H9 (cell line): ENCODE results near the gene R3HCC1L. TPM values are rescaled to one million over a fixed set of nuclear protein-coding genes. Genes with fewer than 3 reads are reported as not detected.

ENCODE experiments used
- DNase-seq: peaks from one replicate; pipeline ENCODE4 v3.0.0-alpha.2; 2017
- H2AFZ ChIP-seq: one replicate; pipeline ENCODE4 v1.6.1; 2013; ENCODE audit warnings: mild to moderate bottlenecking, low read length, control low read depth, moderate library complexity
- H2AK5ac ChIP-seq: 2 replicates; pipeline ENCODE4 v1.6.1; 2013; ENCODE audit warnings: low read length, control low read depth, mixed read lengths; ENCODE audit not compliant: insufficient read length
- H2BK120ac ChIP-seq: one replicate; pipeline ENCODE4 v1.6.1; 2013; ENCODE audit warnings: low read depth, mild to moderate bottlenecking, low read length, control low read depth, inconsistent platforms; ENCODE audit not compliant: poor library complexity, severe bottlenecking
- H2BK12ac ChIP-seq: 2 replicates; pipeline ENCODE4 v1.6.1; 2013; ENCODE audit warnings: low read length, control low read depth, mixed read lengths, low read depth; ENCODE audit not compliant: insufficient read length
- H2BK15ac ChIP-seq: 2 replicates; pipeline ENCODE4 v1.6.1; 2013; ENCODE audit warnings: low read depth, low read length, control low read depth
- H2BK20ac ChIP-seq: one replicate; pipeline ENCODE4 v1.6.1; 2013; ENCODE audit warnings: low read depth, mild to moderate bottlenecking, low read length, control low read depth, inconsistent platforms; ENCODE audit not compliant: poor library complexity, severe bottlenecking
- H2BK5ac ChIP-seq: 2 replicates; pipeline ENCODE4 v1.6.1; 2013; ENCODE audit warnings: low read length, control low read depth, mixed read lengths; ENCODE audit not compliant: insufficient read length
- H3K14ac ChIP-seq: 2 replicates; pipeline ENCODE4 v1.6.1; 2013; ENCODE audit warnings: low read length, control low read depth; ENCODE audit not compliant: insufficient read depth
- H3K18ac ChIP-seq: 2 replicates; pipeline ENCODE4 v1.6.1; 2013; ENCODE audit warnings: low read depth, mild to moderate bottlenecking, mixed read lengths, low read length, control low read depth; ENCODE audit not compliant: insufficient read length
- H3K23ac ChIP-seq: 2 replicates; pipeline ENCODE4 v1.6.1; 2013; ENCODE audit warnings: low read length, control low read depth, mixed read lengths, low read depth; ENCODE audit not compliant: insufficient read length
- H3K23me2 ChIP-seq: 2 replicates; pipeline ENCODE4 v1.6.1; 2013; ENCODE audit warnings: low read depth, mild to moderate bottlenecking, mixed read lengths, low read length, control low read depth; ENCODE audit not compliant: insufficient read length, poor library complexity, severe bottlenecking
- H3K27ac ChIP-seq: 2 replicates; pipeline ENCODE4 v1.5.1; 2013; ENCODE audit warnings: low read length, control low read depth, mixed read lengths, low read depth; ENCODE audit not compliant: insufficient read length
- H3K27me3 ChIP-seq: 2 replicates; pipeline ENCODE4 v1.6.1; 2013; ENCODE audit warnings: low read length, control low read depth, inconsistent platforms; ENCODE audit not compliant: insufficient read depth
- H3K4ac ChIP-seq: 2 replicates; pipeline ENCODE4 v1.6.1; 2013; ENCODE audit warnings: low read depth, mild to moderate bottlenecking, control low read depth, inconsistent platforms, low read length, moderate library complexity
- H3K4me1 ChIP-seq: 2 replicates; pipeline ENCODE4 v1.6.1; 2013; ENCODE audit warnings: low read length, control low read depth, inconsistent platforms; ENCODE audit not compliant: insufficient read depth
- H3K4me2 ChIP-seq: 2 replicates; pipeline ENCODE4 v1.6.1; 2013; ENCODE audit warnings: low read length, control low read depth, mixed read lengths; ENCODE audit not compliant: insufficient read length, insufficient read depth
- H3K56ac ChIP-seq: 2 replicates; pipeline ENCODE4 v1.6.1; 2013; ENCODE audit warnings: low read depth, mild to moderate bottlenecking, mixed read lengths, low read length, control low read depth; ENCODE audit not compliant: insufficient read length
- H3K79me1 ChIP-seq: 2 replicates; pipeline ENCODE4 v1.6.1; 2013; ENCODE audit warnings: low read depth, mild to moderate bottlenecking, moderate library complexity, low read length, control low read depth, inconsistent platforms; ENCODE audit not compliant: insufficient read depth, poor library complexity, severe bottlenecking
- H3K79me2 ChIP-seq: 2 replicates; pipeline ENCODE4 v1.6.1; 2013; ENCODE audit warnings: low read length, control low read depth, inconsistent platforms; ENCODE audit not compliant: insufficient read depth
- H3K9ac ChIP-seq: 2 replicates; pipeline ENCODE4 v1.6.1; 2013; ENCODE audit warnings: low read length, control low read depth, mixed read lengths; ENCODE audit not compliant: insufficient read length; ENCODE audit errors: extremely low read depth
- H3K9me3 ChIP-seq: one replicate; pipeline ENCODE4 v1.6.1; 2013; ENCODE audit warnings: low read depth, low read length, inconsistent platforms; ENCODE audit not compliant: control insufficient read depth
- H3T11ph ChIP-seq: one replicate; pipeline ENCODE4 v1.6.1; 2013; ENCODE audit warnings: mild to moderate bottlenecking, low read length, control low read depth, inconsistent platforms
- H4K20me1 ChIP-seq: one replicate; pipeline ENCODE4 v1.6.1; 2013; ENCODE audit not compliant: control insufficient read depth, insufficient read length, insufficient read depth
- H4K5ac ChIP-seq: 2 replicates; pipeline ENCODE4 v1.6.1; 2013; ENCODE audit warnings: low read depth, mild to moderate bottlenecking, mixed read lengths, low read length, control low read depth; ENCODE audit not compliant: insufficient read length
- H4K8ac ChIP-seq: replicated peaks from 2 replicates; pipeline ENCODE4 v1.6.1; 2013; ENCODE audit warnings: low read length, control low read depth, mixed read lengths, low read depth; ENCODE audit not compliant: insufficient read length
- H4K91ac ChIP-seq: 2 replicates; pipeline ENCODE4 v1.6.1; 2013; ENCODE audit warnings: low read depth, mild to moderate bottlenecking, moderate library complexity, mixed read lengths, low read length, control low read depth; ENCODE audit not compliant: insufficient read length
- H3K27ac Mint-ChIP-seq, 3 experiments: 2 replicates in 2 of 3; 3 replicates in 1 of 3; pipeline ENCODE4 v1.8.0; 2020 to 2021; ENCODE audit warnings: mixed read lengths in 3 of 3, mild to moderate bottlenecking in 1 of 3, moderate library complexity in 1 of 3
- H3K27me3 Mint-ChIP-seq: 2 replicates; pipeline ENCODE4 v1.8.0; 2021; ENCODE audit warnings: low read depth, mild to moderate bottlenecking, moderate library complexity, mixed read lengths
- H3K36me3 Mint-ChIP-seq, 3 experiments: 2 replicates in 2 of 3; 3 replicates in 1 of 3; pipeline ENCODE4 v1.8.0; 2020 to 2021; ENCODE audit warnings: low read depth in 3 of 3, mixed read lengths in 3 of 3; ENCODE audit not compliant: insufficient read depth in 1 of 3
- H3K4me1 Mint-ChIP-seq, 2 experiments: 2 replicates each; pipeline ENCODE4 v1.8.0; 2020; ENCODE audit warnings: mixed read lengths in 2 of 2
- H3K4me3 Mint-ChIP-seq, 2 experiments: 2 replicates in 1 of 2; 3 replicates in 1 of 2; pipeline ENCODE4 v1.8.0; 2020 to 2021; ENCODE audit warnings: mild to moderate bottlenecking in 2 of 2, mixed read lengths in 2 of 2, moderate library complexity in 1 of 2
- H3K9me3 Mint-ChIP-seq, 2 experiments: 2 replicates in 1 of 2; 3 replicates in 1 of 2; pipeline ENCODE4 v1.8.0; 2020; ENCODE audit warnings: mild to moderate bottlenecking in 2 of 2, mixed read lengths in 2 of 2, moderate library complexity in 1 of 2
- WGBS: extraction: QIAGEN DNeasy Blood & Tissue Kit; methylation state at CpG from one replicate; pipeline ENCODE4 v1.1.7; 2013; ENCODE audit warnings: missing lambda C conversion rate, low lambda C conversion rate, mixed read lengths; ENCODE audit not compliant: insufficient read length; ENCODE audit errors: extremely low coverage; 5-methylcytosine and 5-hydroxymethylcytosine counted together
- total RNA-seq: library from RNA; stranded (reverse); gene quantifications from 2 replicates; pipeline ENCODE4 v1.2.1, GENCODE V29; 2021
- TF ChIP-seq, protein P1 (sequence below): fragments of 200-600 bp; sonication (generic); conservative IDR thresholded peaks from 3 replicates; pipeline ENCODE4 v1.8.0; 2021; ENCODE audit warnings: antibody characterized with exemption, mild to moderate bottlenecking

The R3HCC1L gene
- total RNA-seq, 1 experiment from 2014 or later, result 18.5 TPM

DNA sequence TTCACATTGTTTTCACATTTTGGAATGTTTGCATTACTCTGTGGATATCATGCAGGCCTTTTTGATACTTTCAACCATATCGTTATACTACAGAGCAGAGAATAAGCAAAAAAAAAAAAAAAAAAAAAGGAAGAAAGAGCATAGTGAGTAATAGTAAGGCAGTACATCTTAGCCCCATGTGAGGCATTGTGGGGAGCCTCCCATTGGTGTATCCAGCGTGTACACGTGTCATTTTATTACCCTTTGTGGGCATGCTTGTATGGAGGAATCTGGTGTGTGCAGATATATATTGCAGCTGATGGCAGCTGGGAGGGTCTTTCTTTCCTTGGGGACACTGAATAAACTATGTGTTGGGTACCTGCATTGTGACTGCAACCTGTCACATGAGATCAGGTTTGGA, 19.6 kb downstream of the R3HCC1L start:
- Histone ChIP-seq H3K9me3 (no peaks in the 10 kb centered on the region), H4K91ac (no peak overlapping the region), H3K14ac (no peak overlapping the region), H2BK20ac (no peak overlapping the region), H2BK5ac (no peak overlapping the region), H3K56ac (no peak overlapping the region), H3T11ph (no peak overlapping the region), H4K5ac (no peak overlapping the region), H3K23ac (no peak overlapping the region), H2BK12ac (no peak overlapping the region), H3K9ac (no peak overlapping the region), H2BK15ac (no peak overlapping the region), H2AK5ac (no peak overlapping the region), H3K27me3 (no peaks in the 10 kb centered on the region), H3K18ac (no peak overlapping the region), H3K79me2 (peaks cover 6% of the 10 kb centered on the region; the same call in 1 of the 2 replicates), H3K4me2 (no peak overlapping the region), H4K8ac (no peak overlapping the region), H2BK120ac (no peak overlapping the region), H3K79me1 (peaks cover 4% of the 10 kb centered on the region), H3K4me1 (no peaks in the 10 kb centered on the region), H2AFZ (no peak overlapping the region), H4K20me1 (no peaks in the 10 kb centered on the region), H3K23me2 (no peaks in the 10 kb centered on the region), H3K27ac (no peak overlapping the region), H3K4ac (no peak overlapping the region)
- Mint-ChIP-seq H3K9me3 (peaks cover 27 to 28% of the 10 kb centered on the region in 2 experiments), H3K27ac (no peak overlapping the region), H3K4me3 (no peak overlapping the region), H3K27me3 (no peaks in the 10 kb centered on the region), H3K4me1 (peaks cover 9 to 10% of the 10 kb centered on the region in 2 experiments), H3K36me3 (peaks cover 23 to 37% (median 31%) of the 10 kb centered on the region in 3 experiments)
- TF ChIP-seq, protein P1, sequence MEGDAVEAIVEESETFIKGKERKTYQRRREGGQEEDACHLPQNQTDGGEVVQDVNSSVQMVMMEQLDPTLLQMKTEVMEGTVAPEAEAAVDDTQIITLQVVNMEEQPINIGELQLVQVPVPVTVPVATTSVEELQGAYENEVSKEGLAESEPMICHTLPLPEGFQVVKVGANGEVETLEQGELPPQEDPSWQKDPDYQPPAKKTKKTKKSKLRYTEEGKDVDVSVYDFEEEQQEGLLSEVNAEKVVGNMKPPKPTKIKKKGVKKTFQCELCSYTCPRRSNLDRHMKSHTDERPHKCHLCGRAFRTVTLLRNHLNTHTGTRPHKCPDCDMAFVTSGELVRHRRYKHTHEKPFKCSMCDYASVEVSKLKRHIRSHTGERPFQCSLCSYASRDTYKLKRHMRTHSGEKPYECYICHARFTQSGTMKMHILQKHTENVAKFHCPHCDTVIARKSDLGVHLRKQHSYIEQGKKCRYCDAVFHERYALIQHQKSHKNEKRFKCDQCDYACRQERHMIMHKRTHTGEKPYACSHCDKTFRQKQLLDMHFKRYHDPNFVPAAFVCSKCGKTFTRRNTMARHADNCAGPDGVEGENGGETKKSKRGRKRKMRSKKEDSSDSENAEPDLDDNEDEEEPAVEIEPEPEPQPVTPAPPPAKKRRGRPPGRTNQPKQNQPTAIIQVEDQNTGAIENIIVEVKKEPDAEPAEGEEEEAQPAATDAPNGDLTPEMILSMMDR, result no peak
- no CpG with 5 or more reads among the region's 3 CpGs for WGBS
- no peak for DNase-seq
